IPS DF 6.9 (cell line): Measurements from ENCODE around the gene SCMH1.

Source experiments
- DNase-seq: peaks from one replicate; pipeline ENCODE4 v3.0.0-alpha.2; 2013; ENCODE audit warnings: low read depth, low spot score
- H3K27ac ChIP-seq: one replicate; pipeline ENCODE4 v1.5.1; 2013; ENCODE audit warnings: low read length, control low read depth
- H3K27me3 ChIP-seq: 2 replicates; pipeline ENCODE4 v1.6.1; 2013; ENCODE audit warnings: mild to moderate bottlenecking, low read length; ENCODE audit not compliant: control insufficient read depth, insufficient read depth
- H3K36me3 ChIP-seq: 2 replicates; pipeline ENCODE4 v1.6.1; 2013; ENCODE audit warnings: low read length; ENCODE audit not compliant: control insufficient read depth, insufficient read depth
- H3K4me1 ChIP-seq: 2 replicates; pipeline ENCODE4 v1.6.1; 2013; ENCODE audit warnings: low read length; ENCODE audit not compliant: control insufficient read depth, insufficient read depth
- H3K4me3 ChIP-seq: 2 replicates; pipeline ENCODE4 v1.5.1; 2013; ENCODE audit warnings: mild to moderate bottlenecking, low read length
- H3K9me3 ChIP-seq: 2 replicates; pipeline ENCODE4 v1.6.1; 2013; ENCODE audit warnings: low read length, inconsistent platforms; ENCODE audit not compliant: control insufficient read depth, insufficient read depth
- WGBS: extraction: QIAGEN DNeasy Blood & Tissue Kit; methylation state at CpG from one replicate; pipeline ENCODE4 v1.1.7; 2013; ENCODE audit warnings: mixed read lengths, missing lambda C conversion rate; ENCODE audit not compliant: insufficient read length, insufficient coverage; 5-methylcytosine and 5-hydroxymethylcytosine counted together

SCMH1 gene

GRCh38 chr1:40987439-40988276, 254.4 kb downstream of the SCMH1 start:
- H3K4me3 ChIP-seq = no peak overlapping the region
- no peak overlapping the region for H3K27ac ChIP-seq
- no peaks in the 10 kb centered on the region for H3K4me1 ChIP-seq
- DNase-seq = no peak
- no peaks in the 10 kb centered on the region for H3K9me3 ChIP-seq
- no CpG with 5 or more reads among the region's 9 CpGs for WGBS
- H3K36me3 ChIP-seq = peaks cover 42% of the 10 kb centered on the region
- H3K27me3 ChIP-seq = no peaks in the 10 kb centered on the region

DNA sequence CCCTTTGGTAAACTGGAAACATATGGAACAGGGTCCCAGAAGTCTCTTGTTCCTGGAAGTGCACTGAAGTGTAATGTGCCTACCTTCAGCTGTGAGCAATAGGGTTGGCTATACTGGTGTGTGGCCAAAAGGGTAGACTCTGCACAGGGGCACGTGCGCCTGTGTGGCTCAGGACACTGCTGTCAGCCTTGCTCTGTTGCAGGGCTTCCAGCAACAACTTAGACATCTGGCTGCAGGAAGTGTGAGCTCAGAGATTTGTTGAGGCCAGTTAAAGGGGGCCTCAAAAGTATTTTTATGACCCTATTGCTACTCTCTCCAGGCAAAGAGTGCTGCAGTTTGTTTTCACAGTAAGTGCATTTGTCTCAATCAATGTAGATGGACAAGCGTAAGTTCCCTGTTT, 255.2 kb downstream of the SCMH1 start:
- Histone ChIP-seq H3K4me3 (no peak overlapping the region), H3K9me3 (no peaks in the 10 kb centered on the region), H3K36me3 (peaks cover 37% of the 10 kb centered on the region), H3K27me3 (no peaks in the 10 kb centered on the region), H3K27ac (no peak overlapping the region), H3K4me1 (no peaks in the 10 kb centered on the region)
- no peak for DNase-seq
- WGBS = no CpG with 5 or more reads among the region's 3 CpGs

DNA sequence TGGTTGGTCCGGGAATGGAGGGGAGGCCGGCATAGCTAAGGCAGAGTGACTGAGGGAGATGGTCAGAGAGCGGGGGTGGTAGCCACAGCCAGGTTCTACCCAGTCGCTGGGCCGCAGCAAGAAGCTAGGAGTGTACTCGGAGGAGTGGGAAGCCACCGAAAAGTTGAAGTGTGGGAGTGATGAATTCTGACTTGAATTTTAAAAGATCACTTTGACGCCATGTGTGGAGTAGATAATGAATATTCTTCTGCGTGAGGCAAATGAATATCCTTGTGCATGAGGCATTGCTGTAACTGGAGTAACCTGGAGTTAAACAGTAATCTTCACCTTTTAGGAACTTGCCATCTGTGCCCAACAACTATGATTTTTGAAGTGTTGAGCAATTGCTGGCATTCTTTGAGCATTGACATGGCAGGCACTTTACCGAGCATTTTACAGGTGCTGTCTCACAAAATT, 255.8 kb downstream of the SCMH1 start:
- Histone ChIP-seq H3K4me3 (no peak overlapping the region), H3K9me3 (no peaks in the 10 kb centered on the region), H3K36me3 (peaks cover 33% of the 10 kb centered on the region), H3K27ac (no peak overlapping the region), H3K4me1 (no peaks in the 10 kb centered on the region), H3K27me3 (no peaks in the 10 kb centered on the region)
- no peak for DNase-seq
- WGBS = no CpG with 5 or more reads among the region's 10 CpGs

- no CpG with 5 or more reads among the region's 3 CpGs for WGBS
- no peak overlapping the region for H3K27ac ChIP-seq
- H3K4me3 ChIP-seq = no peak overlapping the region
- H3K27me3 ChIP-seq = no peaks in the 10 kb centered on the region
- H3K9me3 ChIP-seq = no peaks in the 10 kb centered on the region
- H3K36me3 ChIP-seq = peaks cover 33% of the 10 kb centered on the region
- H3K4me1 ChIP-seq = no peaks in the 10 kb centered on the region; the same call in 1 of the 2 replicates
- no peak for DNase-seq
These were observed 256.2 kb downstream of the SCMH1 start for GRCh38 chr1:40985875-40986274.

GRCh38 chr1:40985161-40985560, 256.9 kb downstream of the SCMH1 start:
- WGBS = no CpG with 5 or more reads among the region's 5 CpGs
- Histone ChIP-seq H3K36me3 (peaks cover 33% of the 10 kb centered on the region), H3K4me3 (no peak overlapping the region), H3K27me3 (no peaks in the 10 kb centered on the region), H3K27ac (no peak overlapping the region), H3K4me1 (peaks cover 2% of the 10 kb centered on the region; the same call in 1 of the 2 replicates), H3K9me3 (no peaks in the 10 kb centered on the region)
- DNase-seq = no peak

DNA sequence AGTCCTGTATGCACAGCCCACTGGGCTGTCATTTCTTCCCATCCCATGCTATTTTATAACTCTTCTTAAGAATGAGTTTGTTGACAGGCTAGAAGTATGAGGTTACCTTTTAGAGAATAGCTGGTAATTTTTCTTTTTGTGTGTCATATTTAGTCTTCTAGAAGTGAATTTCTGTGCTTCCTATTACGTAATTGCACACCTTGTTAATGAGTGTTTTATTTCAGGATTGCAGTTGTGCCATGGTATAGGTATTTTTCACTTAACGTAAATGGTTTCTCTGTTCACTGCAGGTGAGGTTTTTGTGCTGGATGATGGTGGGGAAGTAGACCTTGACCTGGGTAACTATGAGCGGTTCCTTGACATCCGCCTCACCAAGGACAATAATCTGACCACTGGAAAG, 257.6 kb downstream of the SCMH1 start:
- no peak overlapping the region for H3K27ac ChIP-seq
- H3K4me1 ChIP-seq = peaks cover 2% of the 10 kb centered on the region; the same call in 1 of the 2 replicates
- H3K27me3 ChIP-seq = no peaks in the 10 kb centered on the region
- no CpG with 5 or more reads among the region's 4 CpGs for WGBS
- no peak overlapping the region for H3K4me3 ChIP-seq
- H3K36me3 ChIP-seq = peaks cover 33% of the 10 kb centered on the region
- no peaks in the 10 kb centered on the region for H3K9me3 ChIP-seq
- no peak for DNase-seq

DNA sequence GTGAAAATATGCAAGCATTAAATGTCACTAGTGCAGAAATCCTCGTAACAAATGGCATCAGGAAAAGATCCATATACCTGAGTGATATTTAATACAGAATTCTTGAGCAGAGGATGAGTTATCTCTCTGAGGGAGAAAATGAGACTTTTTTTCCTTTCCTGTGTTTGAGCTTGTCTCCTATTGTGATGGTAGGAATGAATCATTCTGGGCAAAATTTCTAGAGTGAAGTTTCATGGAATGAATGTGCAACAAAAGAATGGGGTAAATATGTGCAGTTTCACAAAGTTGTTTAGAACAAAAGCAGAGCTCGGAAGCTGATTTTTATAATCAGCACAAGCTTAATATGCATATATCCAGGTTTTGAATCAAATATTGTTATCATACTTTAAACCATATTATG, 258.0 kb downstream of the SCMH1 start:
- Histone ChIP-seq H3K9me3 (no peaks in the 10 kb centered on the region), H3K4me3 (no peak overlapping the region), H3K4me1 (peaks cover 2% of the 10 kb centered on the region; the same call in 1 of the 2 replicates), H3K36me3 (peaks cover 29% of the 10 kb centered on the region), H3K27me3 (no peaks in the 10 kb centered on the region), H3K27ac (no peak overlapping the region)
- no CpG with 5 or more reads among the region's 2 CpGs for WGBS
- no peak for DNase-seq

GRCh38 chr1:40983286-40983685, 258.8 kb downstream of the SCMH1 start:
- no peak overlapping the region for H3K4me3 ChIP-seq
- H3K27me3 ChIP-seq = no peaks in the 10 kb centered on the region
- H3K27ac ChIP-seq = no peak overlapping the region
- no peak for DNase-seq
- peaks cover 25% of the 10 kb centered on the region for H3K36me3 ChIP-seq
- peaks cover 2% of the 10 kb centered on the region; the same call in 1 of the 2 replicates for H3K4me1 ChIP-seq
- no CpG with 5 or more reads among the region's 1 CpG for WGBS
- H3K9me3 ChIP-seq = no peaks in the 10 kb centered on the region

DNA sequence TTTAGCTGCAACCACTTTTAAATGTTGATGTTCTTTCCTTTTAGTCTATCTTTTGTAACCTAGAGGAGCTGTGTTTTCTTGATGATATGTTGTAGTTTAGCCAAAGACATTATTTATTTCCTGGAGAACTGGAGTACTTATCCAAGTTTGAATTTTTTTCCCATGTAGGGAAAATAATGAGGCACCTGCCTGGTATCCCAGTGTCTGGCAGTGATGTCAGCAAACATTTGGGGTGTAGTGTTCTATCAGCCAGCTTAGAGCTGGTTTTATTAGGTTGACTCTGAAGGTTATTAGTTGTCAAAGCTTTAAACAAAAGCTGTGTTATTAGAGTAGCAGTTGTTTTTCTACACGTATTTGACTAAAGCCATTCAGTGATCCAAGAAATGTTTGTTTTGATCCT, 259.4 kb downstream of the SCMH1 start:
- no peak for DNase-seq
- Histone ChIP-seq H3K36me3 (peaks cover 23% of the 10 kb centered on the region), H3K27me3 (no peaks in the 10 kb centered on the region), H3K27ac (no peak overlapping the region), H3K4me1 (peaks cover 2% of the 10 kb centered on the region; the same call in 1 of the 2 replicates), H3K4me3 (no peak overlapping the region), H3K9me3 (no peaks in the 10 kb centered on the region)
- WGBS = no CpG with 5 or more reads among the region's 1 CpG

GRCh38 chr1:40981691-40982448, 260.2 kb downstream of the SCMH1 start:
- no peak overlapping the region for H3K4me3 ChIP-seq
- H3K27me3 ChIP-seq = no peaks in the 10 kb centered on the region
- WGBS = no CpG with 5 or more reads among the region's 14 CpGs
- no peak overlapping the region for H3K27ac ChIP-seq
- peaks cover 16% of the 10 kb centered on the region for H3K36me3 ChIP-seq
- peaks cover 2% of the 10 kb centered on the region; the same call in 1 of the 2 replicates for H3K4me1 ChIP-seq
- DNase-seq = no peak
- no peaks in the 10 kb centered on the region for H3K9me3 ChIP-seq
